Neural progenitor cell (in vitro differentiated cells): ENCODE data around the gene ZNF224. TPM values are rescaled to one million over a fixed set of nuclear protein-coding genes. Genes with fewer than 3 reads are reported as not detected.

Source experiments
- DNase-seq: peaks from one replicate; pipeline ENCODE4 v3.0.0-alpha.2; 2016; ENCODE audit warnings: low spot score
- H2AFZ ChIP-seq: fragments of 200-600 bp; sonication (generic); replicated peaks from 2 replicates; pipeline ENCODE4 v1.6.1; 2016; ENCODE audit warnings: antibody characterized with exemption
- H3F3A ChIP-seq: fragments of 200-600 bp; sonication (generic); 2 replicates; pipeline ENCODE4 v1.6.1; 2016; ENCODE audit warnings: antibody characterized with exemption, low read depth
- H3K27ac ChIP-seq: fragments of 200-600 bp; sonication (generic); 2 replicates; pipeline ENCODE4 v1.5.1; 2016; ENCODE audit warnings: mild to moderate bottlenecking
- H3K27me3 ChIP-seq: fragments of 200-600 bp; sonication (generic); 2 replicates; pipeline ENCODE4 v1.6.1; 2016; ENCODE audit warnings: mild to moderate bottlenecking, moderate library complexity
- H3K36me3 ChIP-seq: fragments of 200-600 bp; sonication (generic); 2 replicates; pipeline ENCODE4 v1.5.1; 2016
- H3K4me1 ChIP-seq: fragments of 200-600 bp; sonication (generic); 2 replicates; pipeline ENCODE4 v1.6.1; 2016; ENCODE audit warnings: mixed run types
- H3K4me2 ChIP-seq: fragments of 200-600 bp; sonication (generic); 2 replicates; pipeline ENCODE4 v1.6.1; 2016
- H3K4me3 ChIP-seq: fragments of 200-600 bp; sonication (generic); 2 replicates; pipeline ENCODE4 v1.5.1; 2016
- H3K79me2 ChIP-seq: fragments of 200-600 bp; sonication (generic); 2 replicates; pipeline ENCODE4 v1.6.1; 2016; ENCODE audit warnings: low read depth
- H3K9ac ChIP-seq: fragments of 200-600 bp; sonication (generic); 2 replicates; pipeline ENCODE4 v1.6.1; 2016
- H3K9me3 ChIP-seq: fragments of 200-600 bp; sonication (generic); 2 replicates; pipeline ENCODE4 v1.5.1; 2016; ENCODE audit warnings: low read depth
- H4K20me1 ChIP-seq: fragments of 200-600 bp; sonication (generic); 2 replicates; pipeline ENCODE4 v1.6.1; 2016; ENCODE audit warnings: low read depth
- H3K27ac Mint-ChIP-seq: 3 replicates; pipeline ENCODE4 v1.8.0; 2021; ENCODE audit warnings: mixed read lengths
- H3K27me3 Mint-ChIP-seq: 2 replicates; pipeline ENCODE4 v1.8.0; 2022; ENCODE audit warnings: low read depth, mild to moderate bottlenecking, inconsistent platforms, moderate library complexity, mixed read lengths; ENCODE audit not compliant: insufficient read depth
- H3K36me3 Mint-ChIP-seq: 3 replicates; pipeline ENCODE4 v1.8.0; 2021; ENCODE audit warnings: mixed read lengths
- H3K4me1 Mint-ChIP-seq: 3 replicates; pipeline ENCODE4 v1.8.0; 2021; ENCODE audit warnings: mixed read lengths
- H3K4me3 Mint-ChIP-seq: 3 replicates; pipeline ENCODE4 v1.8.0; 2021; ENCODE audit warnings: mild to moderate bottlenecking, moderate library complexity, mixed read lengths
- H3K9me3 Mint-ChIP-seq: 3 replicates; pipeline ENCODE4 v1.8.0; 2020; ENCODE audit warnings: mixed read lengths
- CTCF ChIP-seq: fragments of 200-600 bp; sonication (generic); IDR thresholded peaks from 2 replicates; pipeline ENCODE4 v1.5.1; 2017; ENCODE audit warnings: antibody characterized with exemption, mild to moderate bottlenecking
- EZH2 ChIP-seq: fragments of 200-600 bp; sonication (generic); IDR thresholded peaks from 2 replicates; pipeline ENCODE4 v1.6.1; 2017; ENCODE audit warnings: antibody characterized with exemption, mild to moderate bottlenecking, moderate library complexity
- EZH2phosphoT487 ChIP-seq: fragments of 200-600 bp; sonication (generic); IDR thresholded peaks from 2 replicates; pipeline ENCODE4 v1.6.1; 2017; ENCODE audit warnings: antibody characterized with exemption
- total RNA-seq: library from RNA; depleted of rRNA; stranded (reverse); fragments of >200 nt; gene quantifications from 2 replicates; pipeline ENCODE4 v1.2.3, GENCODE V29; 2015; ENCODE audit warnings: low replicate concordance

Gene ZNF224
- total RNA-seq, 1 donor from 2014 or later, result 28.7 TPM

DNA sequence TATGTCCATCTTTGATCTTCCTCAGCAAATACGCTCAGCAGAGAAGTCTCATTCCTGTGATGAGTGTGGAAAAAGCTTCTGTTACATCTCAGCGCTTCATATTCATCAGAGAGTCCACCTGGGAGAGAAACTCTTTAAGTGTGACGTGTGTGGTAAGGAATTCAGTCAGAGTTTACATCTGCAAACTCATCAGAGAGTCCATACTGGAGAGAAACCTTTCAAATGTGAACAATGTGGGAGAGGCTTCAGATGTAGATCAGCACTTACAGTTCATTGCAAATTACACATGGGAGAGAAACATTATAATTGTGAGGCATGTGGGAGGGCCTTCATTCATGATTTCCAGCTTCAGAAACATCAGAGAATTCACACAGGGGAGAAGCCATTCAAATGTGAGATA lies 27.9 kb upstream of the ZNF224 start:
- H2AFZ ChIP-seq, result no peak overlapping the region
- H3K36me3 ChIP-seq, result peaks cover 35% of the 10 kb centered on the region
- H3K27ac ChIP-seq, result no peak overlapping the region
- no peaks in the 10 kb centered on the region for H3K27me3 Mint-ChIP-seq
- H3K4me1 Mint-ChIP-seq, result peaks cover under 1% of the 10 kb centered on the region
- H3F3A ChIP-seq, result no peaks in the 10 kb centered on the region
- no peaks in the 10 kb centered on the region for H3K27me3 ChIP-seq
- H3K4me2 ChIP-seq, result no peak overlapping the region
- no peak overlapping the region for H3K4me3 Mint-ChIP-seq
- no peak for TF ChIP-seq EZH2phosphoT487
- no peak for TF ChIP-seq EZH2
- TF ChIP-seq CTCF, result no peak
- no peaks in the 10 kb centered on the region for H3K79me2 ChIP-seq
- no peak overlapping the region for H3K9ac ChIP-seq
- H3K27ac Mint-ChIP-seq, result no peak overlapping the region
- H3K4me1 ChIP-seq, result no peaks in the 10 kb centered on the region
- DNase-seq, result no peak
- H3K4me3 ChIP-seq, result no peak overlapping the region
- H4K20me1 ChIP-seq, result no peaks in the 10 kb centered on the region
- H3K9me3 ChIP-seq, result peaks cover 12% of the 10 kb centered on the region
- peaks cover 40% of the 10 kb centered on the region for H3K36me3 Mint-ChIP-seq
- peaks cover 36% of the 10 kb centered on the region for H3K9me3 Mint-ChIP-seq

- Mint-ChIP-seq H3K4me1 (peaks cover 16% of the 10 kb centered on the region), H3K9me3 (peaks cover 42% of the 10 kb centered on the region), H3K4me3 (no peak overlapping the region), H3K27me3 (peaks cover 9% of the 10 kb centered on the region), H3K36me3 (peaks cover 36% of the 10 kb centered on the region), H3K27ac (no peak overlapping the region)
- Histone ChIP-seq H3F3A (no peaks in the 10 kb centered on the region), H3K4me1 (peaks cover 8% of the 10 kb centered on the region), H4K20me1 (no peaks in the 10 kb centered on the region), H3K36me3 (peaks cover 28% of the 10 kb centered on the region), H3K9me3 (peaks cover 12% of the 10 kb centered on the region), H3K27ac (no peak overlapping the region), H3K27me3 (peaks cover 9% of the 10 kb centered on the region), H3K4me3 (no peak overlapping the region), H3K79me2 (no peaks in the 10 kb centered on the region), H3K4me2 (no peak overlapping the region), H2AFZ (no peak overlapping the region), H3K9ac (no peak overlapping the region)
- DNase-seq, result no peak
- TF ChIP-seq EZH2phosphoT487, result no peak
- TF ChIP-seq EZH2, result no peak
- TF ChIP-seq CTCF, result no peak
Measured at GRCh38 chr19:44069415-44069814, 24.7 kb upstream of the ZNF224 start.

- Histone ChIP-seq H3K79me2 (no peaks in the 10 kb centered on the region), H3K9me3 (no peaks in the 10 kb centered on the region), H3K27ac (no peak within 1 kb of the TSS), H2AFZ (peak within 1 kb of the TSS; percentile 97), H3K4me1 (peaks cover 8% of the 10 kb centered on the region), H3F3A (no peaks in the 10 kb centered on the region), H3K27me3 (peaks cover 9% of the 10 kb centered on the region), H3K36me3 (peaks cover 12% of the 10 kb centered on the region), H4K20me1 (no peaks in the 10 kb centered on the region), H3K4me2 (peak within 1 kb of the TSS; percentile 83), H3K9ac (no peak within 1 kb of the TSS), H3K4me3 (peak within 1 kb of the TSS; percentile 68)
- no peak for TF ChIP-seq CTCF
- no peak for TF ChIP-seq EZH2
- no peak for TF ChIP-seq EZH2phosphoT487
- peak; percentile 93 for DNase-seq
- Mint-ChIP-seq H3K9me3 (peaks cover 27% of the 10 kb centered on the region), H3K4me3 (peak within 1 kb of the TSS; percentile 94), H3K4me1 (peaks cover 16% of the 10 kb centered on the region), H3K36me3 (peaks cover 24% of the 10 kb centered on the region), H3K27ac (peak within 1 kb of the TSS; percentile 8), H3K27me3 (peaks cover 9% of the 10 kb centered on the region)
Measured at GRCh38 chr19:44071824-44072542, 22.2 kb upstream of the ZNF224 start, which contains the start of gene ZNF284. Gene ZNF284, plus strand, starts transcription at chr19:44072159. Its CDS starts 4,231 bp downstream, at chr19:44076390.
